HG03025 (cell line): ENCODE results near the gene CHID1.

Experiments
- ATAC-seq: cut with Tn5 transposase; IDR thresholded peaks from one replicate; pipeline ENCODE4 v1.9.1; 2021; ENCODE audit warnings: mild to moderate bottlenecking, moderate library complexity; ENCODE audit not compliant: unreplicated experiment, low FRiP score

Gene CHID1

GRCh38 chr11:910589-911030, at the start of gene CHID1:
CHID1 (minus strand) TSS chr11:910810; CDS start chr11:904816, 5,994 bp downstream.
- ATAC-seq, result peak; percentile 84

GRCh38 chr11:959608-960007, 49.0 kb upstream of the CHID1 start:
- no peak for ATAC-seq

- no peak for ATAC-seq
Observed at GRCh38 chr11:959027-959426, 48.4 kb upstream of the CHID1 start.

- no peak for ATAC-seq
Observed at GRCh38 chr11:958101-958500, 47.5 kb upstream of the CHID1 start.

- ATAC-seq, result no peak
Observed at GRCh38 chr11:957212-957920, 46.8 kb upstream of the CHID1 start.

GRCh38 chr11:955154-956063, 44.8 kb upstream of the CHID1 start:
- no peak for ATAC-seq

- no peak for ATAC-seq
Observed at GRCh38 chr11:954392-955153, 44.0 kb upstream of the CHID1 start.

- no peak for ATAC-seq
Observed at GRCh38 chr11:953512-953911, 42.9 kb upstream of the CHID1 start.

GRCh38 chr11:952406-953385, 42.1 kb upstream of the CHID1 start:
- no peak for ATAC-seq

GRCh38 chr11:951507-951906, 40.9 kb upstream of the CHID1 start:
- no peak for ATAC-seq

- ATAC-seq, result no peak
Observed at GRCh38 chr11:947744-948143, 37.1 kb upstream of the CHID1 start.

- ATAC-seq, result no peak
Observed at GRCh38 chr11:945986-946385, 35.4 kb upstream of the CHID1 start.

- no peak for ATAC-seq
Observed at GRCh38 chr11:944711-945470, 34.3 kb upstream of the CHID1 start.

GRCh38 chr11:942823-943222, 32.2 kb upstream of the CHID1 start:
- ATAC-seq, result no peak

- ATAC-seq, result no peak
Observed at GRCh38 chr11:940496-941135, 30.0 kb upstream of the CHID1 start.

- no peak for ATAC-seq
Observed at GRCh38 chr11:937841-938261, 27.2 kb upstream of the CHID1 start.

- no peak for ATAC-seq
Observed at GRCh38 chr11:936199-936598, 25.6 kb upstream of the CHID1 start.

- no peak for ATAC-seq
Observed at GRCh38 chr11:934527-934926, 23.9 kb upstream of the CHID1 start.

GRCh38 chr11:933936-934335, 23.3 kb upstream of the CHID1 start:
- ATAC-seq, result no peak
